HG02798 (cell line): ENCODE measurements around the gene KPNB1.

Experiments
- ATAC-seq: cut with Tn5 transposase; IDR thresholded peaks from one replicate; pipeline ENCODE4 v1.9.1; 2021; ENCODE audit warnings: mild to moderate bottlenecking; ENCODE audit not compliant: unreplicated experiment, poor library complexity

The KPNB1 gene

DNA sequence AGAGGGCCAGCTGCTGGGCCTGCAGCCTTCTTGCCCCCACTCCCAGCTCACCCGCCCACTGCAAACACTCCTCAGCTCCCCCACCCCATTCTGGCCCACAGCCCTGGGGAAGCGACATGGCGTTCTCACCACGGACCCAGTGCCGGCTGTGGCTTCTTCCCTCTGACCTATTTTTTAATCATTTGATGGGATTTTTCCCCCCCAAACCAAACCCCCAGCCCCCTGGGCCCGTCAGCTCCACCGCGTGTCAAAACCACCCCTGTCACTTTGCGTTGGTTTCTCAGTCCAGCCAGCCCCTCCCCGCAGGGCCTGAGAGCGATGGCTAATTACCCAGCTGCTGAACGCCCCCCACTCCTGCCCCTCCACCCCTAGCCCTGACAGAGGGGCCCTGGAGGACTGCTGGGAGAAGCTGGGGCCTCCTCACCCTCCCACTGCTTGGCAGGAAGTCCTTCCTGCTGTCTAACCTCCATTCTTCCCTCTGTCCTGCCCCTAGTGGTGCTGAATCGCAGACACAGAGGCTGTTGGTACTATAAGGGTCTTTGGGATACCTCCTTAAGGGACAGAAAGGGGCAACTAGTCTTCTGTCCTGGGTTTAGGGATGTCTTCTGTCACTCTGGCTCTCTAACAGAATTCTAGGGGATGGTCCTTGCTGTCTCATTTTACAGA is 75.9 kb downstream of the KPNB1 start:
- ATAC-seq: no peak

DNA sequence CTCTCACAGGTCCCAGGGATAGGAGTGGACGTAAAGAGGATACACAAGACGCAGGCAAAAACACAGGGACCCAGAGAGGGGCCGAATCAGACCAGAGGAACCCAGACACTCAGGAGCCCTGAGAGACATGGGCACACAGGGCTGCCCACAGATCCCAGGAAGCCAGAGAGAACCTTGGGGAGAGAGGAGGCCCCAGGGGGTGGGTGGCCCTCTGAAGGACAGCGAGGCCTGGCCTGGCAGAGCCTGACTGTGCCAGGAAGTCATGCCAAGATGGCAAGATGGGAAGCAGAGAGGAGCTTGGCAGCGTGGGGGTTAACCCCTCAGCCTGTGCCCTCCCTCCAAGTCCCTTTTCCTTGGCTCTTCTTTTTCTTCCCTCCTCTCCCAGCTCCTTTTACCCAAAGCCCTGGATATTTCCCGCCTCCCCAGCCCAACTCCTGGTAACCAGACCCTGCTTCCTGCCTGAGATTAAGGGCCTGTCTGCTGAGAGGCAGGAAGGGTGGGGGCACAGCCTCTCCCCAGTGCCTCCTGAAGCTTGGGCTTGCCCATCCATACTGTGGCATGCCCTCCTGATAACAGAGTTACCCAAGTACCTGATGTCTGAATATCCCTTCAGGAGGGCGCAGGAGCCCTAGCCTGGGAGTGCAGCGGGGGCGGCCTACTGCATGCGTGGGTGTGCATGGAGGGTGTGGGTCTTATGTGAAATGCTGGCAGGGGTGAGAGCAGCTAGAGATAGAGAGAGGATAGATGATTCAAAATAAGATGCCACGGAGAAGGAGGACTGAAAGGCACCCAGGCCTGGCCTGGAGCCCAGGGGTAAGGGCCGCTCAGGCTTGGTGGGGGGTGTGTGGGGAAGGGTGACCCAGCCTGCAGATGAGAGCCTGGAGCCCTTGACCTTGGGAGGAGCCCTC is 77.3 kb downstream of the KPNB1 start:
- ATAC-seq: no peak

DNA sequence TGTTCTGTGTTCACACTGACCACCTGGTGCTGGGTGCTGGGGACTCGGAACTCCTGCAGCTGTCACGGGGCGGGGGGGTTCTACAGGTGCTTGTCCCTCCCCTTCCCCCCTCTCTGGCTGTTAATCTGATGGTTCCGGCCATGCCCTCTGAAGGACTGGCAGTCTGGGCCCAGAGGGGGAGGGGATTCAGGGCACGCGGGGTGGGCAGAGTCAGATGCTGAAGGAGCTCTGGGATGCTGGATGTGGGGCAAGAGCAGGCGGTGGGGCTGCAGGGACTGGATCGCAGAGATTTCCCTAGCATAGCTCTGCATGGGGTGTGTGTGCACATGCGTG is 78.0 kb downstream of the KPNB1 start:
- ATAC-seq: no peak

DNA sequence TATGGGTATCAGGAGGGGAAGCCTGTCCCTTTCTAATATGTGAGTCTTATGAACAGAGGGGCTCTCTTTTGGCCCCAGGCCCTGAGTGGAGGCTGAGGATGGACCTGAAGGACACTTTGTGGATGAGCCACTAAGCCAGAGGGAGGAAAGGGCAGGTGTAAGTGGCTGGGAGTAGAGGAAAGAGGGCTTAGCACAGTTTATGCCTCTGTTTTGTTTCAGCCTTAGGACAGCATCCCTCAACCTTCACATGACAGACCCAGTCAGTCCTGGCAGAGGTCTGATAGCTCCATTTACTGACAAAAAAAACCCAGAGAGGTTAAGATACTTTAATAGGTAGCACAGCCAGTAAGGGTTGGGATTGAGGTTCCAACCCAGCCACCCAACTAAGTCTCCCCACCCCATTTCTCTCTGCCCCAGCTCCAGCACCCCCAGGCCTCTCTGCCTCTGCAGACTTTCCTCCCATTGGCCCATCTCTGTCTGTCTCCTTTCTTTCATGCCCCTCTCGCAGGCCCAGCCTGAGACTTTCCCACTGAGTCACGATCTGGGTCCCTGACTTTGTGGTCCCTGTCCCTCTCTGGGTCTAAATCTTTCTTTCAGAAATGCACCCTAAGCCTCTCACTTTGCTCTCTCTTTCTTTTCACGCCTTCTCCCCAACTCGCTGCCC is 78.6 kb downstream of the KPNB1 start:
- ATAC-seq: no peak

DNA sequence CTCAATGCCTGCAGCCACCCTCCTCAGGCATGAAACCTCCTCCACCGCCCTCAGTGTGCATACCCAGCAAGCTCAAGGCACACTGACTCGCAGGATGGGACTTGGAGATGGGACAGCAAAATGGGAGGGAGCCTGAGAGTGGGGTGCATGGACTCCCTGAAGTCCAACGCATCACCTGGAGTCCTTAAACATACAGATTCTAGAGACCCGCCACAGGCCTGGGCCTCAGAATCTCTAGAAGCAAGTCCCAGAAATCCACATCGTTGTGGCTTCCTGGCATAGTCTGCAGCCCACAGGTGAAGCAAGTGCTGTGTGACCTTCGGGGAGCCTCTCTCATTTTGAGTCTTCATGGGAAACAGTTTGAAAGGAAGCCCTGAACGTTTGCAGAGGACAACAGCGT is 79.8 kb downstream of the KPNB1 start:
- no peak for ATAC-seq

DNA sequence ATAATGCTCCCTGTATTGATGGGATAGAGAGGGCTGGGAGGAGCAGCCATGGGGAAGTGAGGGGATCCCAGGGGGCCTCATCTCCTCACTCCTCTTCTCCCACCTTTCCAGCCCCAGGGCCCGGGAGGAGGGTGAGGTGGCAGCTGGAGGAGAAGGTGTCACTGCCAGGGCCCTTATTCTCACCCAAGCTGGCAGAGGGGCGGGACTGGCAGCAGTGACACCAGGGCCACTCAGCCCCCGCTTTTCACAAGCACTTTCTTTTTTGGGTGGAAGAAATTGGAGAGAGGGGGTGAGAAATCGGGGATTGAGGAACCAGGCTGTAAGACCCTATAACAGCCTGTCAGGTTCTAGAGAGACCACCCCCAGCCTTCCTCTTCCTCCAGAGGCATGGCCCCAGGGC is 81.0 kb downstream of the KPNB1 start:
- ATAC-seq: no peak

DNA sequence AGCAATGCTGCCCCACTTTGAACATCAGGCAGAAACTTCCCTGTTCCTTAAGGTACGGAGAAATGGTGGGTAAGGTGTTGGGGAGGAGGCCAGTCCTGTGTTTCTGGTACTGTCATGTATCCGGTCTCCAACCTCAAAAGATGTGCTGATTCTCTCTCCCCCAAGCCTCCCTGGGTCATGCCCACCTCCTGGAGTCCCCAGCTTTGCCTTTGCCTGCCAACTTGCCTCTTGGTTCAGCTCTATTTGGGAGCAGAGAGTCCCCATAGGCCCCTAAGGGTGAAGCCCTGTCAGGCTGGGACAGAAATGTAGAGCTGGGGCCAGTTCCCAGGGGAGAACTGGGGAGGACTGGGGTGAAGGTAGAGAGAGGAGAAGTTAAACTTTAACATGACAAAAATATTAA is 81.7 kb downstream of the KPNB1 start:
- ATAC-seq: no peak

DNA sequence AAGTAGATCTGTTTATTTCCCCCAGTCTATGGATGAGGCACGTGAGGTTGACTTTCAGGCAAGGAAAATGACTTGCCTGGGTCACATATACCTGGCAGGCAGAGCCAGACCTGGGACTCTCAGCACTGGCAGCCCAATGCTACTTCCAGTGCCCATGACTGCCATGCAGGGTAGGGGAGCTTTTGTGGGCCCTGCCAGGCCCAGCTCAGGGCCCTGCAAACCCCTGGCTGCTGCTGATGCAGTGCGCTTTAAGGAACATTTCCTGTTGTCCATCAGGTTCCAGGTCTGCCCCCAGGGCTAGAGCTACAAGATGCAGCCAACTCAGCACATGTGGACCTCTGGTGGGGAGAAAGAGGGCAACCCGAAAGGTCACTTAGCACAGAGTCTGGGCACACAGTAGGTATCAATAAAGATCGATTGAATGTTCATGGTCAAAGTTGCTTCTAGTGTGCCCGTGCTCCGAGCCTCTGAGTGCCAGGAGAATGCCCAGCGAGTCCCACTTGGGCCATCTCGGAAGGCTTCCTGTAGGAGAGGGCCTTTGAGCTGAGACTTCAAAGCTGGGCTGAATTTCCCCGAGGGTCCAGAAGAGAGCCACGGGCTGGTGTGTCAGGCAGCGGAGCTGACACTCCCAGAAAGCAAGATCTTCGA is 82.8 kb downstream of the KPNB1 start:
- ATAC-seq: no peak

DNA sequence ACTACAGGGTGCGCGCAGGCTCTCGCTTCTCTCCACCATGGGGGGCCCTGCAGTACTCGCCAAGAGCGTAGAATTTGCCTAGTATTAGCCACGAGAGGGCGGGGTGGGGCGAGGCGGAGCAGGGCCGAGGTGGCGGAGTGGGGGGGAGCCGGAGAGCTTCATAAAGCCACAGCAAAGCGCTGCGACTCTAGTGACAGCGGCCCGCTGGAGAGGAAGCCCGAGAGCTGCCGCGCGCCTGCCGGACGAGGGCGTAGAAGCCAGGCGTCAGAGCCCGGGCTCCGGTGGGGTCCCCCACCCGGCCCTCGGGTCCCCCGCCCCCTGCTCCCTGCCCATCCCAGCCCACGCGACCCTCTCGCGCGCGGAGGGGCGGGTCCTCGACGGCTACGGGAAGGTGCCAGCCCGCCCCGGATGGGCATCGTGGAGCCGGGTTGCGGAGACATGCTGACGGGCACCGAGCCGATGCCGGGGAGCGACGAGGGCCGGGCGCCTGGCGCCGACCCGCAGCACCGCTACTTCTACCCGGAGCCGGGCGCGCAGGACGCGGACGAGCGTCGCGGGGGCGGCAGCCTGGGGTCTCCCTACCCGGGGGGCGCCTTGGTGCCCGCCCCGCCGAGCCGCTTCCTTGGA is 83.4 kb downstream of the KPNB1 start, which contains the start of gene TBX21:
Gene TBX21, plus strand, starts transcription at position 190 of the 627 bp plus-strand sequence. Its CDS starts 219 bp downstream, at position 409.
- peak; percentile 60 for ATAC-seq

DNA sequence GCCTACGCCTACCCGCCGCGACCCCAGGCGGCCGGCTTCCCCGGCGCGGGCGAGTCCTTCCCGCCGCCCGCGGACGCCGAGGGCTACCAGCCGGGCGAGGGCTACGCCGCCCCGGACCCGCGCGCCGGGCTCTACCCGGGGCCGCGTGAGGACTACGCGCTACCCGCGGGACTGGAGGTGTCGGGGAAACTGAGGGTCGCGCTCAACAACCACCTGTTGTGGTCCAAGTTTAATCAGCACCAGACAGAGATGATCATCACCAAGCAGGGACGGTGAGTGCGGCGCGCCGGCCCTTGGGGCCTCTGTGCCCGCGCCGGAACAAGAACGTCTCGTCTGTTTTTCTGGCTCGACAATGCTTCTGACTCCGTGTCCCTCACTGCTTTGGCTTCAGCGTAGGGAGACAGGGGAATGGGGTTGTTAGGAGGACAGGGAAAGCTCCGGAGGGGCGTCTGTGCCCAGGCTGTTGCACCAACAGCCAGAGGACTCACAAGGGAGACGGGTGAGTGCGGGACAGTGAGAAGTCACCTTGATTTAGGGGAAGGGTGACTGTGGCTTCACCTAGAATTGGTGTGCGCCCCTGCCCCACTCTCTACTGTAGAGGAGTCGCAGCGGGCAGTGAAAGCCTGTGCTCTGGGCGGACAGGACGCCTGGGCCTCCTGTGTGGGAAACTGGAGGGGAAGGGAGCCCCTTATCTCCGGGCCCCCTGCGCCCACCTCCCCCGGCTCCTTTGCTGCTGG is 84.1 kb downstream of the KPNB1 start:
- peak; percentile 18 for ATAC-seq

DNA sequence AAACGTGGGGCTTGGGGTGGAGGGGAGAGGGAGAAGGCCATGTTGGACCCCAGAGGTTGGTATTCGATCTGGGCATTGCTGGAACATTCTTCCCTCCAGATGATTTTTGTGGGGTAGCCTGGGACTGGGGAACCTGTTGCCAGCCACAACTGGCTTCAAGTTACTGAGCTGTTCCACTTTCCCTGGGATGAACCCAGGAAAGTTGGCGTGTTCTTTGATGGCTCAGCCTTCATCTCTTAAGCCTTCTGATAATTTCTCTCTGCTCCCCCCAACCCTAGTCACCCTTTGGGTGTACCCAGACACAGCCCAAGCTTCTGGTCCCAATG is 85.4 kb downstream of the KPNB1 start:
- peak; percentile 1 for ATAC-seq
